H1 (cell line): ENCODE data around the gene RUFY3. TPM values are rescaled to one million over a fixed set of nuclear protein-coding genes. Genes with fewer than 3 reads are reported as not detected.

Experiments
- ASH2L ChIP-seq: fragments of 200-600, 300-600 bp; sonication (generic); IDR thresholded peaks from one replicate; pipeline ENCODE4 v1.7.1; 2017; ENCODE audit warnings: low read length
- BACH1 ChIP-seq: IDR thresholded peaks from 2 replicates; pipeline ENCODE4 v1.6.1; 2012; ENCODE audit warnings: low read length, improper control_type of control experiment
- BCL11A ChIP-seq, 2 experiments: IDR thresholded peaks; one replicate each; pipeline ENCODE4 v1.6.1; 2011; ENCODE audit warnings: low read depth in 2 of 2, low read length in 2 of 2, mild to moderate bottlenecking in 2 of 2
- CHD2 ChIP-seq: IDR thresholded peaks from 2 replicates; pipeline ENCODE4 v1.6.1; 2012; ENCODE audit warnings: low read length, improper control_type of control experiment
- JUND ChIP-seq: IDR thresholded peaks from 2 replicates; pipeline ENCODE4 v1.6.1; 2011; ENCODE audit warnings: mild to moderate bottlenecking, improper control_type of control experiment, low read length
- KDM1A ChIP-seq: fragments of 200-600, 300-600 bp; sonication (generic); IDR thresholded peaks from 2 replicates; pipeline ENCODE4 v1.7.1; 2016; ENCODE audit warnings: mild to moderate bottlenecking, low read length, borderline replicate concordance
- POLR2AphosphoS5 ChIP-seq: IDR thresholded peaks from 2 replicates; pipeline ENCODE4 v1.6.1; 2011; ENCODE audit warnings: low read depth, low read length
- SAP30 ChIP-seq: fragments of 300-600 bp; sonication (generic); IDR thresholded peaks from 2 replicates; pipeline ENCODE4 v1.7.1; 2012; ENCODE audit warnings: low read length, moderate library complexity, mild to moderate bottlenecking, inconsistent platforms; ENCODE audit not compliant: insufficient read depth, insufficient replicate concordance
- SIRT6 ChIP-seq: IDR thresholded peaks from one replicate; pipeline ENCODE4 v1.7.1; 2012; ENCODE audit warnings: low read length, inconsistent platforms
- SP2 ChIP-seq: IDR thresholded peaks from 2 replicates; pipeline ENCODE4 v1.6.1; 2012; ENCODE audit warnings: mild to moderate bottlenecking, low read length, inconsistent platforms
- SP4 ChIP-seq: IDR thresholded peaks from 2 replicates; pipeline ENCODE4 v1.6.1; 2012; ENCODE audit warnings: low read length, inconsistent platforms
- YY1 ChIP-seq: IDR thresholded peaks from 2 replicates; pipeline ENCODE4 v1.6.1; 2011; ENCODE audit warnings: low read depth, mild to moderate bottlenecking, low read length
- polyA plus RNA-seq, 7 experiments: library from polyadenylated mRNA; depleted of rRNA in 3 of 7; stranded (reverse) in 5 of 7; unstranded in 2 of 7; fragments of >200 nt in 5 of 7; fragments of 200-250 nt in 2 of 7; gene quantifications; 1 replicate in 5 of 7; 2 replicates in 1 of 7; 4 replicates in 1 of 7; pipeline versions ENCODE4 v1.2.1 to v1.2.3, GENCODE V29; 2011 to 2013; ENCODE audit warnings: missing spikeins in 2 of 7, mixed read lengths in 2 of 7
- total RNA-seq: library from RNA; stranded (reverse); fragmentation: NEBNext Ultra II Directional; extraction: Animal tissue kit (Norgen Biotek cat#: 25700); gene quantifications from 2 replicates; pipeline ENCODE4 v1.2.1, GENCODE V29; 2021

The RUFY3 gene
- total and polyA plus RNA-seq, 2 of the 8 experiments (the other 6 are each of a cell fraction or from before 2014, with no cell fraction given): 7.8 to 33.1 TPM

DNA sequence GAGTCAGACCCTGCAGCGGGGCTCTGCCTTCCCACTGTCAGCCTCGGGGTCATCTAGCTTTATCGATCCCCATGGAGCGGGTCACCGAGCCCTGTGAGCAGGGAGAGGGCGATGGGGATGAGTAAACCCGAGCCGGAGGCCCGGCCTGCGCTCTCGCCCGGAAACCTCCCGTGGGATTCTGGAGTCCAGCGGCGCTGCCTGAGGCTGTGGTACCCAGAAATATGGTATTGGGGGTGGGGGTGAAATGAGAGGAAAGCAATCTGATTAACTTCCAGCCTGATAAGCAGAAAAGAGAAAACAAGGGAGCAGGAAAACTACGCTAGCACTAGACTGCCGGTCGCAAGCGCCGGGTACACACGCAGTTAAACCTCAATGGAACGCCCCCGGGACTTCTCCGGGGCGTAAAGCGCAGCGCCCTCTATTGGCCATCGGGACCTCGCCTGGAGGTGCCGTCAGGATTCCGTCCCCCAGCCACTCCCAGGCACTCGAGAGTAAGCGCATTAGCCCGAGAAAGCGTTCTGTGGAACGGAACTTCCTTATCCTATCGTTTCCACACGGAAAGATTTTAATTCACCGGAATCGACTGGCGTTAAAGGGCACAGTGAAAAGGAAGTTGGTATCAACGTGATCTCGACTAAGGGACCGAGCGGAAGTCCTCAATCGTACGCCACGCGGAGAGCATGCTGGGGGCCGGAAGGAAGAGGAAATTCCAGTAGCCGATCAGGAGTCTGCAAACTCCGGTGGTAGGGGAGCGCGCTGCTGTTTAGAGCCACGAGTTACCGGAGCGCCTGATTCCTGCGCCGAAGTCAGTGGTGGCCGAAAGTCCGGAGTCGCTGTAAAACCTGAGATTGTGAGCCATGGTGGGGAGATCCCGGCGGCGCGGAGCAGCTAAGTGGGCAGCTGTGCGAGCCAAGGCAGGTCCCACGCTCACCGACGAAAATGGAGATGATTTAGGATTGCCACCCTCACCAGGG is 33.7 kb upstream of the RUFY3 start, which contains the start of gene UTP3 (continued):
- TF ChIP-seq KDM1A (no peak), SAP30 (peak; percentile 52), CHD2 (peak; percentile 45; the same call in 1 of the 2 replicates), JUND (no peak), POLR2AphosphoS5 (peak; percentile 68), SIRT6 (no peak), SP4 (peak; percentile 76; the same call in 1 of the 2 replicates), BACH1 (no peak), YY1 (peak; percentile 22; the same call in 1 of the 2 replicates), SP2 (no peak), ASH2L (peak; percentile 92), BCL11A (IDR thresholded peaks at IDR 0.05; ENCODE audit: low read depth in 2 of 2, low read length in 2 of 2) (no peak)
